ENCODE measurements around the gene HSPA1L.
A peak's percentile ranks its signal among the peaks of the same experiment; 100 is the strongest.

GRCh38 chr6:31834367-31835250 is 19.5 kb upstream of the HSPA1L start:
- no peak for TF ChIP-seq HNF4G (IDR thresholded peaks at IDR 0.05)
- TF ChIP-seq ATF3 (IDR thresholded peaks at IDR 0.05): no peak
- TF ChIP-seq CTCF (IDR thresholded peaks at IDR 0.05; ENCODE audit: low read depth, low read length, missing input control): no peak
- peak; percentile 55 for TF ChIP-seq NR2F2 (IDR thresholded peaks at IDR 0.05)
- TF ChIP-seq RAD21 (IDR thresholded peaks at IDR 0.05): peak; percentile 33 to 43
- TF ChIP-seq FOXA1 (IDR thresholded peaks at IDR 0.05): no peak
- peak; percentile 98 for TF ChIP-seq YY1 (IDR thresholded peaks at IDR 0.05)
- peak; percentile 89 for TF ChIP-seq SP1 (IDR thresholded peaks at IDR 0.05)
- TF ChIP-seq TAF1 (conservative IDR thresholded peaks at IDR 0.05): peak; percentile 95
- TF ChIP-seq REST (IDR thresholded peaks at IDR 0.05): peak; percentile 95
- peak in 1 of 2 donors; percentile 3 for TF ChIP-seq JUND (IDR thresholded peaks at IDR 0.05)
- peak in 1 of 2 donors; percentile 24 for TF ChIP-seq EGR1 (IDR thresholded peaks at IDR 0.05; ENCODE audit: low read depth in 2 of 2)
- peak; percentile 75 for TF ChIP-seq MAX (IDR thresholded peaks at IDR 0.05)
- TF ChIP-seq RXRA (IDR thresholded peaks at IDR 0.05): peak; percentile 70 to 72
